Transverse colon (tissue), 4 donors: ENCODE results near the gene KRT2.

Experiments
- EP300 ChIP-seq: sonication (generic); formaldehyde crosslinking; IDR thresholded peaks from one replicate; pipeline ENCODE4 v1.6.1; 2017; ENCODE audit warnings: antibody characterized with exemption, low read depth
- POLR2A ChIP-seq: fragments of 450-650 bp; IDR thresholded peaks from one replicate; pipeline ENCODE4 v1.6.1; 2016; ENCODE audit warnings: antibody characterized with exemption, mild to moderate bottlenecking, moderate library complexity
- POLR2AphosphoS5 ChIP-seq, 3 donors: sonication (generic); formaldehyde crosslinking; IDR thresholded peaks; one replicate each; pipeline ENCODE4 v1.6.1; 2016; ENCODE audit warnings: antibody characterized with exemption in 3 of 3
- TF ChIP-seq, protein P1 (sequence below), 5 experiments: fragments of 200-600 bp in 3 of 5; fragments of 450-650 bp in 2 of 5; sonication (generic) in 3 of 5; IDR thresholded peaks; 1 replicate in 2 of 5; 2 replicates in 3 of 5; pipeline ENCODE4 v1.5.1; 2016 to 2017; ENCODE audit warnings: antibody characterized with exemption in 5 of 5, inconsistent platforms in 3 of 5, mild to moderate bottlenecking in 2 of 5, moderate library complexity in 1 of 5

DNA sequence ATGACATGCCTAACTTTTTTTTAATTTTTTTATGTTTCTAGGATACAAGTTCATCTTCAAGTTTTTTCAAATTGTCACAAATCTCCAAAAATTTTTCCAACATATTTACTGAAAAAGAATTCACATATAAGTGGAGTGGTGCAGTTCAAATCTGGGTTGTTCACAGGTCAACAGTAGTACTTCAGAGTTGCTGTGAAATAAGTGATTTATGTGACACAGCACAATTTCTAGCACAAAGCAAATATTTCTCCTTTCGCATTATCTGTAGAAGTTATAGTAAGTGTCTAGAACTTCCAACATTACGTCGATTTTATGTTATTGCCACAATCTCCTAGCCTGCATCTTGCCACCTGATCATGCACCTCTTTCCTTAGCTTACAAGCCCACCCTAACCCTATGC, 9.7 kb upstream of the KRT2 start:
- TF ChIP-seq, protein P1, sequence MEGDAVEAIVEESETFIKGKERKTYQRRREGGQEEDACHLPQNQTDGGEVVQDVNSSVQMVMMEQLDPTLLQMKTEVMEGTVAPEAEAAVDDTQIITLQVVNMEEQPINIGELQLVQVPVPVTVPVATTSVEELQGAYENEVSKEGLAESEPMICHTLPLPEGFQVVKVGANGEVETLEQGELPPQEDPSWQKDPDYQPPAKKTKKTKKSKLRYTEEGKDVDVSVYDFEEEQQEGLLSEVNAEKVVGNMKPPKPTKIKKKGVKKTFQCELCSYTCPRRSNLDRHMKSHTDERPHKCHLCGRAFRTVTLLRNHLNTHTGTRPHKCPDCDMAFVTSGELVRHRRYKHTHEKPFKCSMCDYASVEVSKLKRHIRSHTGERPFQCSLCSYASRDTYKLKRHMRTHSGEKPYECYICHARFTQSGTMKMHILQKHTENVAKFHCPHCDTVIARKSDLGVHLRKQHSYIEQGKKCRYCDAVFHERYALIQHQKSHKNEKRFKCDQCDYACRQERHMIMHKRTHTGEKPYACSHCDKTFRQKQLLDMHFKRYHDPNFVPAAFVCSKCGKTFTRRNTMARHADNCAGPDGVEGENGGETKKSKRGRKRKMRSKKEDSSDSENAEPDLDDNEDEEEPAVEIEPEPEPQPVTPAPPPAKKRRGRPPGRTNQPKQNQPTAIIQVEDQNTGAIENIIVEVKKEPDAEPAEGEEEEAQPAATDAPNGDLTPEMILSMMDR (IDR thresholded peaks at IDR 0.05) = no peak
- no peak for TF ChIP-seq POLR2AphosphoS5 (IDR thresholded peaks at IDR 0.05)
- no peak for TF ChIP-seq POLR2A
- no peak for TF ChIP-seq EP300
